Measurements from ENCODE around the gene SIRT3. TPM values are rescaled to one million over a fixed set of nuclear protein-coding genes. Genes with fewer than 3 reads are reported as not detected.

Gene SIRT3
- total and polyA plus RNA-seq, 2 donors (not counting 1 experiment from before 2014, with no cell fraction given) = 8.8 to 11.0 TPM

DNA sequence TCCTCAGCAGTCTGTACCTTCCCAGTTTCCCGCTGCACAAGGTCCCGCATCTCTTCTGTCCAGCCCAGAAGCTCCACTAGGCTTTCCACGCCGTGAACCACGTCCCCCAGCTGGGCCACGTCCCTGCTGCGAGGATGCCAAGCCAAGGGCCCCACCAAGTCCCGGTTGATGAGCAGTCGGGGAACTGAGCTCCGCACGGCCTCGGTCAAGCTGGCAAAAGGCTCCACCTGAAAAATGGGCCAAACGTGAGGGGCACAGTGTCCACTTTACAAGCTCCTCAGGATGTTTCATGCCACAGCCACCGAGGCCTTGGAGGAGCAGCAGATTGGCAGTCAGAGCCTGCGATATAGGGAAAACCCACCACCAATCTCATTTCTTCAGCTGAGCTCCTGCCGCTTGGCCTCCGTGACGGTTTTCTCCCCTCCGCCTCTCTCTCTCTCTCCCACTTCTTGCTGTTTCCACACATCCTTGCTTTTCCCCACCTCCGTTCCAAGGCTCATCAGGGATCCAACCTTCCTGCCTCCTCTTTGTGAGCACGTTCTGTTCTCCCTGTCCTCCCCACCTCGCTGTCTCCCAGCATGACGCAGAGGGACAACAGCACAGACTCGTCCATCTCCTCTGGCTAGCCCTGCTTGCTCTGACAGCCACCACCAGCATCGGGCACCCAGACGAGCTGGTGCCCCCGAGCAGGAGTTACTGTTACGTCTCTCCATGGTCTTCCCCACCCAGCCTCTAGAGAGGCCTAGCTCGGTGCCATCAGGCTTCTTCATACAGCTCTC is 17.1 kb downstream of the SIRT3 start:
- no peak overlapping the region for H2AFZ ChIP-seq (ENCODE audit: low read length)
- DNase-seq (ENCODE audit: low read depth in 2 of 2) = no peak
- H3K9ac ChIP-seq (ENCODE audit: insufficient read depth, low read length) = no peak overlapping the region
- TF ChIP-seq, protein P1, sequence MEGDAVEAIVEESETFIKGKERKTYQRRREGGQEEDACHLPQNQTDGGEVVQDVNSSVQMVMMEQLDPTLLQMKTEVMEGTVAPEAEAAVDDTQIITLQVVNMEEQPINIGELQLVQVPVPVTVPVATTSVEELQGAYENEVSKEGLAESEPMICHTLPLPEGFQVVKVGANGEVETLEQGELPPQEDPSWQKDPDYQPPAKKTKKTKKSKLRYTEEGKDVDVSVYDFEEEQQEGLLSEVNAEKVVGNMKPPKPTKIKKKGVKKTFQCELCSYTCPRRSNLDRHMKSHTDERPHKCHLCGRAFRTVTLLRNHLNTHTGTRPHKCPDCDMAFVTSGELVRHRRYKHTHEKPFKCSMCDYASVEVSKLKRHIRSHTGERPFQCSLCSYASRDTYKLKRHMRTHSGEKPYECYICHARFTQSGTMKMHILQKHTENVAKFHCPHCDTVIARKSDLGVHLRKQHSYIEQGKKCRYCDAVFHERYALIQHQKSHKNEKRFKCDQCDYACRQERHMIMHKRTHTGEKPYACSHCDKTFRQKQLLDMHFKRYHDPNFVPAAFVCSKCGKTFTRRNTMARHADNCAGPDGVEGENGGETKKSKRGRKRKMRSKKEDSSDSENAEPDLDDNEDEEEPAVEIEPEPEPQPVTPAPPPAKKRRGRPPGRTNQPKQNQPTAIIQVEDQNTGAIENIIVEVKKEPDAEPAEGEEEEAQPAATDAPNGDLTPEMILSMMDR (conservative IDR thresholded peaks at IDR 0.05 in 1 of 2, IDR thresholded peaks at IDR 0.05 in 1 of 2; ENCODE audit: low read depth in 1 of 2, low read length in 2 of 2) = no peak
- no peak for TF ChIP-seq EZH2 (IDR thresholded peaks at IDR 0.05; ENCODE audit: low read length, missing control alignments)
- H3K4me2 ChIP-seq (ENCODE audit: extremely low read depth, insufficient read depth, low read length) = no peak overlapping the region
- H3K4me3 ChIP-seq (replicated peaks in 1 of 4; ENCODE audit: control extremely low read depth in 1 of 4, insufficient read depth in 1 of 4, low read depth in 3 of 4, low read length in 4 of 4) = no peak overlapping the region
- H3K36me3 ChIP-seq (ENCODE audit: control insufficient read depth, insufficient read depth, low read length) = peaks cover 17% of the 10 kb centered on the region
- no peaks in the 10 kb centered on the region for H4K20me1 ChIP-seq (ENCODE audit: control insufficient read depth, extremely low read depth, insufficient read depth, low read length)
- H3K9me3 ChIP-seq (ENCODE audit: control insufficient read depth, insufficient read depth, low read depth, low read length) = no peaks in the 10 kb centered on the region
- H3K79me2 ChIP-seq (ENCODE audit: control insufficient read depth, insufficient read depth, low read length) = no peaks in the 10 kb centered on the region
- no peaks in the 10 kb centered on the region for H3K27me3 ChIP-seq (ENCODE audit: control insufficient read depth, insufficient read depth, low read length)
- H3K27ac ChIP-seq (ENCODE audit: insufficient read depth, low read length) = no peak overlapping the region
- peaks cover 10% of the 10 kb centered on the region for H3K4me1 ChIP-seq (ENCODE audit: control insufficient read depth, extremely low read depth, insufficient read depth, low read length)

DNA sequence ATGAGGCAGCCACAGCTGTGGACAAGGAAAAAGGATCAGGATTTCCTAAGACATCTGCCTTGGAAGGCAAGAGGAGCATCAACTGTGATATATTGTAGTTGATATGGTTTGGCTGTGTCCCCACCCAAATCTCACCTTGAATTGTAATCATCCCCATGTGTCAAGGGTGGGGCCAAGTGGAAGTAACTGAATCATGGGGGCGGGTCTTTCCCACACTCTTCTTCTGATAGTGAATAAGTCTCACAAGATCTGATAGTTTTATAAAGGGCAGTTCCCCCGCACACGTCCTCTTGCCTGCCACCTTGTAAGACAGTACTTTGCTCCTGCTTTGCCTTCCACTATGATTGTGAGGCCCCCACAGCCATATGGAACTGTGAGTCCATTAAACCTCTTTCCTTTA is 18.4 kb downstream of the SIRT3 start:
- Histone ChIP-seq H3K36me3 (ENCODE audit: control insufficient read depth, insufficient read depth, low read length) (peaks cover 21% of the 10 kb centered on the region), H3K27me3 (ENCODE audit: control insufficient read depth, insufficient read depth, low read length) (no peaks in the 10 kb centered on the region), H3K9me3 (ENCODE audit: control insufficient read depth, insufficient read depth, low read depth, low read length) (no peaks in the 10 kb centered on the region), H4K20me1 (ENCODE audit: control insufficient read depth, extremely low read depth, insufficient read depth, low read length) (no peaks in the 10 kb centered on the region), H2AFZ (ENCODE audit: low read length) (no peak overlapping the region), H3K79me2 (ENCODE audit: control insufficient read depth, insufficient read depth, low read length) (no peaks in the 10 kb centered on the region), H3K9ac (ENCODE audit: insufficient read depth, low read length) (no peak overlapping the region), H3K4me3 (replicated peaks in 1 of 4; ENCODE audit: control extremely low read depth in 1 of 4, insufficient read depth in 1 of 4, low read depth in 3 of 4, low read length in 4 of 4) (no peak overlapping the region), H3K27ac (ENCODE audit: insufficient read depth, low read length) (no peak overlapping the region), H3K4me1 (ENCODE audit: control insufficient read depth, extremely low read depth, insufficient read depth, low read length) (peaks cover 3% of the 10 kb centered on the region), H3K4me2 (ENCODE audit: extremely low read depth, insufficient read depth, low read length) (no peak overlapping the region)
- no peak for DNase-seq (ENCODE audit: low read depth in 2 of 2)
- TF ChIP-seq, protein P1 (conservative IDR thresholded peaks at IDR 0.05 in 1 of 2, IDR thresholded peaks at IDR 0.05 in 1 of 2; ENCODE audit: low read depth in 1 of 2, low read length in 2 of 2) = no peak
- TF ChIP-seq EZH2 (IDR thresholded peaks at IDR 0.05; ENCODE audit: low read length, missing control alignments) = no peak

DNA sequence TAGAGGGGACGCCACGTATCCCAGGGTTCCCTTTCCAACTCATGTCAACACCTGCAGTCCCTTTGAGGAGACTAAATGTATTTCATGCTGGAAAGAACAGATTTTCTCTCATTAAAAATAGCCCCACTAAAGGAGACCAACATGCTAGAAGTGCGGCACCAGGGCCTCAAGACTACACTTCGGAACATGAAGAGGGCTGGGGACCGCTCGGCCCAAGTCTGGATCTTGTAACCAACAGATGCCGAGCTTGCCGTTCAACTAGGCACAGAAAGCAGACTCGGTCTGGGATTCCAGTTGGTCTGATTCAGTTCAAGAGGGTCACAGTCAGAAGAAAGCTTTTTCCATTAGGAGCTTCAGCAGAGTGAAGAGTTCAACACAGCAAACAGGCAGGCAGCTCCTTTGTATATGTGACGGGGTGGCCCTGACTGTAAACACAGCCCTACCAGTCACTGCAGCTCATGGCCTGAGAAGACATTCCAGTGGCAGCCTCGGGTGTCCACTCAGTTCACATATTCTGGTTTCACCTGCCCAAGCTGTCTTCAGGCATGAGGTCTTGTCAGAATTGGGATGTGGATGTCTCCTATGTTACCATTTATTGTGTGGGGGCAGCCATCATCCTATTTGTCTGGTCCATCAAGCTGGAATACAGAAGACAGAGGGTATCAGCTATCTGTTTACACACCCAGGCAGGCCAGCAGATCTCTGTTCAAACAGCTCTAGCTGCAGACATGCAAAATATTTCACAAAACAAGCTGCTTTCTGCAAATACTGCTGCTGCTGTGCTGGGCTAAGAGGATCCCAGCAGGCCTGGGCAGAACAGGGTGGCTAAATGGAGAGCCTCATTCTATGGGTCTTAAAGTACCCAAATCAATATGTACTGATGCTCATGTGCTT is 19.8 kb downstream of the SIRT3 start:
- no peak overlapping the region for H3K4me2 ChIP-seq (ENCODE audit: extremely low read depth, insufficient read depth, low read length)
- H3K27ac ChIP-seq (ENCODE audit: insufficient read depth, low read length) = no peak overlapping the region
- H3K36me3 ChIP-seq (ENCODE audit: control insufficient read depth, insufficient read depth, low read length) = peaks cover 29% of the 10 kb centered on the region
- H3K27me3 ChIP-seq (ENCODE audit: control insufficient read depth, insufficient read depth, low read length) = no peaks in the 10 kb centered on the region
- H3K79me2 ChIP-seq (ENCODE audit: control insufficient read depth, insufficient read depth, low read length) = peaks cover 9% of the 10 kb centered on the region
- DNase-seq (ENCODE audit: low read depth in 2 of 2) = no peak
- H2AFZ ChIP-seq (ENCODE audit: low read length) = no peak overlapping the region
- no peak for TF ChIP-seq EZH2 (IDR thresholded peaks at IDR 0.05; ENCODE audit: low read length, missing control alignments)
- TF ChIP-seq, protein P1 (conservative IDR thresholded peaks at IDR 0.05 in 1 of 2, IDR thresholded peaks at IDR 0.05 in 1 of 2; ENCODE audit: low read depth in 1 of 2, low read length in 2 of 2) = no peak
- no peaks in the 10 kb centered on the region for H3K9me3 ChIP-seq (ENCODE audit: control insufficient read depth, insufficient read depth, low read depth, low read length)
- no peak overlapping the region for H3K4me3 ChIP-seq (replicated peaks in 1 of 4; ENCODE audit: control extremely low read depth in 1 of 4, insufficient read depth in 1 of 4, low read depth in 3 of 4, low read length in 4 of 4)
- no peaks in the 10 kb centered on the region for H4K20me1 ChIP-seq (ENCODE audit: control insufficient read depth, extremely low read depth, insufficient read depth, low read length)
- H3K9ac ChIP-seq (ENCODE audit: insufficient read depth, low read length) = no peak overlapping the region
- no peaks in the 10 kb centered on the region for H3K4me1 ChIP-seq (ENCODE audit: control insufficient read depth, extremely low read depth, insufficient read depth, low read length)
